AG10803 (cell line): ENCODE results near the gene LMTK3.

Experiments used
- DNase-seq: peaks from one replicate; pipeline ENCODE4 v3.0.0; 2010; ENCODE audit warnings: low read depth
- H3K4me3 ChIP-seq: 2 replicates; pipeline ENCODE4 v1.5.1; 2011; ENCODE audit warnings: mild to moderate bottlenecking, low read length, control low read depth
- TF ChIP-seq, protein P1 (sequence below): conservative IDR thresholded peaks from 2 replicates; pipeline ENCODE4 v1.5.1; 2011; ENCODE audit warnings: mild to moderate bottlenecking, low read length, control low read depth, inconsistent platforms

Gene LMTK3

DNA sequence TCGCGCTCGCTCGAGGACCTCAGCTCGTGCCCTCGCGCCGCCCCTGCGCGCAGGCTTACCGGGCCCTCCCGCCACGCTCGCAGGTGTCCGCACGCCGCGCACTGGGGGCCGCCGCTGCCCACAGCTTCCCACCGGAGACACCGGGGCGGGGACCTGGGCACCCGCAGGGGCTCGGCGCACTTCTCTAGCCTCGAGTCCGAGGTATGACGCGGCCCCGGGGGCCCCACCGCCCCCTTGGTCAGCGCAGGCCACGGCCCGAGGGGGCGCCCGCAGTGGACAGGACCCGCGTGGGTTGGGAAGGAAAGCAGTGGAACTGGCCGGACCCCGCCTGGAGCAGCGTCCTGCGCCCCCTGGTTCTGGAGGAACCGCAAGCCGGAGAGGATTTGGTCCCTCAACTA lies 67.9 kb downstream of the LMTK3 start:
- no peak overlapping the region for H3K4me3 ChIP-seq
- TF ChIP-seq, protein P1, sequence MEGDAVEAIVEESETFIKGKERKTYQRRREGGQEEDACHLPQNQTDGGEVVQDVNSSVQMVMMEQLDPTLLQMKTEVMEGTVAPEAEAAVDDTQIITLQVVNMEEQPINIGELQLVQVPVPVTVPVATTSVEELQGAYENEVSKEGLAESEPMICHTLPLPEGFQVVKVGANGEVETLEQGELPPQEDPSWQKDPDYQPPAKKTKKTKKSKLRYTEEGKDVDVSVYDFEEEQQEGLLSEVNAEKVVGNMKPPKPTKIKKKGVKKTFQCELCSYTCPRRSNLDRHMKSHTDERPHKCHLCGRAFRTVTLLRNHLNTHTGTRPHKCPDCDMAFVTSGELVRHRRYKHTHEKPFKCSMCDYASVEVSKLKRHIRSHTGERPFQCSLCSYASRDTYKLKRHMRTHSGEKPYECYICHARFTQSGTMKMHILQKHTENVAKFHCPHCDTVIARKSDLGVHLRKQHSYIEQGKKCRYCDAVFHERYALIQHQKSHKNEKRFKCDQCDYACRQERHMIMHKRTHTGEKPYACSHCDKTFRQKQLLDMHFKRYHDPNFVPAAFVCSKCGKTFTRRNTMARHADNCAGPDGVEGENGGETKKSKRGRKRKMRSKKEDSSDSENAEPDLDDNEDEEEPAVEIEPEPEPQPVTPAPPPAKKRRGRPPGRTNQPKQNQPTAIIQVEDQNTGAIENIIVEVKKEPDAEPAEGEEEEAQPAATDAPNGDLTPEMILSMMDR, result no peak
- no peak for DNase-seq

DNA sequence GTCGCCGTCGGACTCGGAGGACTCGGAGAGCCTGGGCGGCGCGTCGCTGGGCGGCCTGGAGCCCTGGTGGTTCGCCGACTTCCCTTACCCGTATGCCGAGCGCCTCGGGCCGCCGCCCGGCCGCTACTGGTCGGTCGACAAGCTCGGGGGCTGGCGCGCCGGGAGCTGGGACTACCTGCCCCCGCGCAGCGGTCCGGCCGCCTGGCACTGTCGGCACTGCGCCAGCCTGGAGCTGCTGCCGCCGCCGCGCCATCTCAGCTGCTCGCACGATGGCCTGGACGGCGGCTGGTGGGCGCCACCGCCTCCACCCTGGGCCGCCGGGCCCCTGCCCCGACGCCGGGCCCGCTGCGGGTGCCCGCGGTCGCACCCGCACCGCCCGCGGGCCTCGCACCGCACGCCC lies 68.4 kb downstream of the LMTK3 start:
- H3K4me3 ChIP-seq, result no peak overlapping the region
- DNase-seq, result no peak

DNA sequence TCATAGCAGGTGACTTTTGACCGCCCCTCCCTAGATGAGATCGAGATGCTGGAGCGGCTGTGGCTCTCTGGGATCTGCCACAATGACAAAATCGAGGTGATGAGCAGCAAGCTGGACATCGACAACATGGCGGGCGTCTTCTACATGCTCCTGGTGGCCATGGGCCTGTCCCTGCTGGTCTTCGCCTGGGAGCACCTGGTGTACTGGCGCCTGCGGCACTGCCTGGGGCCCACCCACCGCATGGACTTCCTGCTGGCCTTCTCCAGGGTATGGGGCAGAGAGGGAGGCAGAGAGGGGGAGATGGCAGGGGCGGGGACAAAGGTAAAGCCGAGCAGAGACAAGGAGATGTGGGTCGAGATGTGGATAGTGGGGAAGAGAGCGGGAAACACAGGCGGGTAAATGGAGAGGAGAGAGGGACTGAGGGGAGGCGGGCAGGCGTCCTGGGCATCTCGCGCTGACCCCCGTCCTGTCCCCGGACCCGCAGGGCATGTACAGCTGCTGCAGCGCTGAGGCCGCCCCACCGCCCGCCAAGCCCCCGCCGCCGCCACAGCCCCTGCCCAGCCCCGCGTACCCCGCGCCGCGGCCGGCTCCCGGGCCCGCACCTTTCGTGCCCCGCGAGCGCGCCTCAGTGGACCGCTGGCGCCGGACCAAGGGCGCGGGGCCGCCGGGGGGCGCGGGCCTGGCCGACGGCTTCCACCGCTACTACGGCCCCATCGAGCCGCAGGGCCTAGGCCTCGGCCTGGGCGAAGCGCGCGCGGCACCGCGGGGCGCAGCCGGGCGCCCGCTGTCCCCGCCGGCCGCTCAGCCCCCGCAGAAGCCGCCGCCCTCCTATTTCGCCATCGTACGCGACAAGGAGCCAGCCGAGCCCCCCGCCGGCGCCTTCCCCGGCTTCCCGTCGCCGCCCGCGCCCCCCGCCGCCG lies 69.3 kb downstream of the LMTK3 start:
- H3K4me3 ChIP-seq, result no peak overlapping the region
- DNase-seq, result no peak
- TF ChIP-seq, protein P1, result no peak

More for the DNA sequence above, 68.4 kb downstream of the LMTK3 start:
- TF ChIP-seq, protein P1, result no peak

DNA sequence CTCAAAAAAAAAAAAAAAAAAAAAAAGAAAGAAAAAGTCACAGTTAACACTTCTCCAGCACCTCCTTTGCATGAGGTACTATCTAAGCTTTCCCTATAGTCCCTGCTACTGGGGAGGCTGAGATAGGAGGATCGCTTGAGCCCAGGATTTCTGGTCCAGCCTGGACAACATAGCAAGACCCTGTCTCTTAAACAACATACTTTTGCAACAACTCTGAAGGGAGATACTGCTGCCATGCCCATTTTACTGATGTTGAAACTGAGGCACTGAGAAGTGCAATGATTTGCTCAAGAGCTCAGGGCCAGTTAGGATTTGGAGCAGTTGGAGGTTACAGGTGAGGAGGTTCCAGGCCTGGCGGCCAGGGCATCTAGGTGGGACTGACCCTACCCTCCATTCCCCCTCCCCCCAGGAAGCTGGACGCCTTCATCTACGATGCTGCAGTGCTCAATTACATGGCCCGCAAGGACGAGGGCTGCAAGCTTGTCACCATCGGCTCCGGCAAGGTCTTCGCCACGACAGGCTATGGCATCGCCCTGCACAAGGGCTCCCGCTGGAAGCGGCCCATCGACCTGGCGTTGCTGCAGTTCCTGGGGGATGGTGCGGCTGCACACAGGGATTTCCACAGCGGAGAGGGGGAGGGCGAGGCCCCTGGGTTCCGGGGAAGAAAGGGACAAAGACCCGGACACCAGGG lies 70.1 kb downstream of the LMTK3 start:
- no peak overlapping the region for H3K4me3 ChIP-seq
- TF ChIP-seq, protein P1, result no peak
- no peak for DNase-seq

DNA sequence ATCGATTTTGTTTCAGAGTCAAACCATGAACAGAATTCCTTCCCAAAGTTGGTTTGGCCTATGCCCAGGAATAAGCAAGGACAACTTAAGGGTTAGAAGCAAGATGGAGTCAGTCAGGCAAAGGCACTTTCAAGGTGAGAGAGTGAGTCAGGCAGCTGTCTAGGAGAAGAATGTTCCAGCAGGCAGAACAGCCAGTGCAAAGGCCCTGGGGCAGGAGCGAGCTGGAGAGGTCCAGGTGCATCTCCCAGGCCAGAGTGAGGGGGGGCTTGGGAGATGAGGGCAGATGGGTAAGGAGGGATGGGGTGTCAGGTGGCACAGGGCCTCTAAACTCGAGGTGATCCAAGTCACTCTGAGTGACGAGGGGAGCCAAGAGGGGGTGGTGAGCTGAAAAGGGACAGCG lies 75.0 kb downstream of the LMTK3 start:
- TF ChIP-seq, protein P1, result no peak
- no peak overlapping the region for H3K4me3 ChIP-seq
- DNase-seq, result no peak
